Fibroblast of lung (primary cell): ENCODE data around the gene HAUS6.

Experiments
- EZH2 ChIP-seq: IDR thresholded peaks from 2 replicates; pipeline ENCODE4 v1.5.1; 2012; ENCODE audit warnings: low read length, control low read depth, mild to moderate bottlenecking; ENCODE audit errors: missing control alignments
- TF ChIP-seq, protein P1 (sequence below), 2 donors: IDR thresholded peaks in 1 of 2; conservative IDR thresholded peaks in 1 of 2; 1 replicate in 1 of 2; 2 replicates in 1 of 2; pipeline ENCODE4 v1.5.1; 2011 to 2012; ENCODE audit warnings: low read length in 2 of 2, control low read depth in 1 of 2, inconsistent platforms in 1 of 2, low read depth in 1 of 2, mild to moderate bottlenecking in 1 of 2

DNA sequence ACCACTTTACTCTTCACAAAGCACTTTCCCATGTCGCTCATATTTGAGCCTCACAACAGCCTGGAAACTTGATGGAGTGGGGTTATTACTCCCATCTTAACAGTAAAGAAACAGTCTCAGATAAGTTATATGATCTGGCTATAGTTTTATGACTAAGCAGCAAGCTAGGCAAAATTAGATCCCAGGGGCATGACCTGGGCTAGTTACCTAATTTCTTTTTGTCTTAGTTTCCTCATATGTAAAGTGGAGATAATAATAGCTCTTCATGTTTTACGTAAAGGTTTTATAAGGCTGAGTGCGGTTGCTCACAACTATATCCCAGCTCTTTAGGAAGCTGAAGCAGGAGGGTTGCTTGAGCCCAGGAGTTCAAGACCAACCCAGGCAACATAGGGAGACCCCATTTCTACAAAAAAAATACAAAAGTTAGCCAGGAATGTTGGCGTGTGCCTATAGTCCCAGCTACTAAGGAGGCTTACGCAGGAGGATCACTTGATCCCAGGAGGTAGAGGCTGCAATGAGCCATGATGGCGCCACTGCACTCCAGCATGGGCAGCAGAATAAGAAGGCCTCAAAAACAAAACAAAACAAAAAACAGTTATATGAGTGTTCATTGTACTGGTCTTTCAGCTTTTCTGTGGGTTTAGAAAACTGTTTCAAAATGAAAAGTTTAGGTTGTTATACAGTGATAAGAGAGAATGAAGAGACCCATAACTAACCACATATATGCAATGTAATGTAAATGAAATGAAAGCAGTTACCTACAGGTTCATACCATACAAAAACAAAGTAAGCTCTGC lies 31.0 kb upstream of the HAUS6 start:
- TF ChIP-seq, protein P1, sequence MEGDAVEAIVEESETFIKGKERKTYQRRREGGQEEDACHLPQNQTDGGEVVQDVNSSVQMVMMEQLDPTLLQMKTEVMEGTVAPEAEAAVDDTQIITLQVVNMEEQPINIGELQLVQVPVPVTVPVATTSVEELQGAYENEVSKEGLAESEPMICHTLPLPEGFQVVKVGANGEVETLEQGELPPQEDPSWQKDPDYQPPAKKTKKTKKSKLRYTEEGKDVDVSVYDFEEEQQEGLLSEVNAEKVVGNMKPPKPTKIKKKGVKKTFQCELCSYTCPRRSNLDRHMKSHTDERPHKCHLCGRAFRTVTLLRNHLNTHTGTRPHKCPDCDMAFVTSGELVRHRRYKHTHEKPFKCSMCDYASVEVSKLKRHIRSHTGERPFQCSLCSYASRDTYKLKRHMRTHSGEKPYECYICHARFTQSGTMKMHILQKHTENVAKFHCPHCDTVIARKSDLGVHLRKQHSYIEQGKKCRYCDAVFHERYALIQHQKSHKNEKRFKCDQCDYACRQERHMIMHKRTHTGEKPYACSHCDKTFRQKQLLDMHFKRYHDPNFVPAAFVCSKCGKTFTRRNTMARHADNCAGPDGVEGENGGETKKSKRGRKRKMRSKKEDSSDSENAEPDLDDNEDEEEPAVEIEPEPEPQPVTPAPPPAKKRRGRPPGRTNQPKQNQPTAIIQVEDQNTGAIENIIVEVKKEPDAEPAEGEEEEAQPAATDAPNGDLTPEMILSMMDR (conservative IDR thresholded peaks at IDR 0.05 in 1 of 2, IDR thresholded peaks at IDR 0.05 in 1 of 2; ENCODE audit: low read depth in 1 of 2, low read length in 2 of 2): no peak
- no peak for TF ChIP-seq EZH2
